ENCODE results near the gene CD4. TPM values are rescaled to one million over a fixed set of nuclear protein-coding genes. Genes with fewer than 3 reads are reported as not detected.

Gene CD4
- total and polyA plus RNA-seq, 10 of the 15 experiments (the other 5 are each of a cell fraction or from before 2014, with no cell fraction given), result 0.24 to 1.6 (median 0.69) TPM

DNA sequence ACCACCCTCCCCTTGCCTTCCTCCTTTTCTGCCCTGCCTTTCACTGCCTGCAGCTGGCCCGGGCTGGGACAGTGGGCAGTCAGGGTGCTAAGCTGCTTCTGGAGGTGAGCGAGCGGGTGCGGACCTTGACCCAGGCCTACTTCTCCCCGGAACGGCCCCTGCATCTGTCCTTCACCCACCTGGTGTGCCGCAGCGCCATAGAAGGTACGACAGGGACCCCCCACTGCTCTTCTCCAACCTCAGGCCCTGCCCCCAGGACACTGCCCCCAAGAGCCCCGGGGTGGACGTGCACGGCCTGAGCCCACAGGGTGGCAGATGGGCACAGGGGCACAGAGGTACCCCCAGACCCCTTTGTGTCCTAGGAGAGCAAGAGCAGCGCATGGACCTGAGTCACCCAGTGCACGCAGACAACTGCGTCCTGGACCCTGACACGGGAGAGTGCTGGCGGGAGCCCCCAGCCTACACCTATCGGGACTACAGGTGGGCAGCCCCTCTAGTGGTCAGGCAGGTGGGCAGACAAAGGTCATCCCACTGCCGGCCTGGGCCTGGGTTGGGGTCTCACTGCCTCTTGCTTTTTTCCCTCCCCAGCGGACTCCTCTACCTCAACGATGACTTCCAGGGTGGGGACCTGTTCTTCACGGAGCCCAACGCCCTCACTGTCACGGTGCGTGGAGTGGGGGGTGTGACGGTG, 48.2 kb downstream of the CD4 start:
- Histone ChIP-seq H3K79me2 (ENCODE audit: control insufficient read depth, insufficient read depth, low read length) (no peaks in the 10 kb centered on the region), H3K27ac (ENCODE audit: control insufficient read depth, insufficient read depth) (no peak overlapping the region), H3K9ac (ENCODE audit: control insufficient read depth, insufficient read depth, low read length) (no peak overlapping the region), H4K20me1 (ENCODE audit: control insufficient read depth, insufficient read depth) (no peaks in the 10 kb centered on the region), H2AFZ (ENCODE audit: control insufficient read depth, low read depth, low read length) (no peak overlapping the region), H3K4me2 (ENCODE audit: control insufficient read depth, insufficient read depth) (no peak overlapping the region), H3K4me3 (no peak overlapping the region), H3K4me1 (ENCODE audit: control insufficient read depth, insufficient read depth, low read length) (peaks cover 10% of the 10 kb centered on the region), H3K27me3 (replicated peaks in 1 of 2; ENCODE audit: control insufficient read depth in 2 of 2, insufficient read depth in 2 of 2, low read length in 1 of 2) (no peaks in the 10 kb centered on the region), H3K9me3 (replicated peaks; ENCODE audit: control insufficient read depth, insufficient read depth, low read length) (no peaks in the 10 kb centered on the region), H3K36me3 (ENCODE audit: control insufficient read depth in 2 of 2, insufficient read depth in 2 of 2, low read length in 1 of 2) (no peaks in the 10 kb centered on the region)
- DNase-seq (ENCODE audit: low read depth, low spot score), result no peak
- 76% methylated on average over 26 of the region's 26 CpGs for WGBS (ENCODE audit: insufficient coverage, insufficient replicate concordance, low lambda C conversion rate, missing lambda C conversion rate)
- ChIA-PET SMC1A (ENCODE audit: uncharacterized antibody, unreplicated experiment) (interaction anchor here (1.1 to 5.8 kb wide), 2 partner anchors 11 to 84 kb away, joined by 3 to 35 read pairs; partner anchors contain the start of gene MLF2), CTCF (interaction anchor here (1.1 to 6.8 kb wide), 3 partner anchors 11 to 84 kb away, joined by 4 to 72 read pairs (median 43); partner anchors contain the start of genes CDCA3, MLF2 and USP5), RAD21 (ENCODE audit: unreplicated experiment) (interaction anchor here (1.1 kb wide), 1 partner anchor 54 kb away, joined by 3 read pairs; no protein-coding TSS in a partner anchor), POLR2A (interaction anchor here (0.6 to 1.7 kb wide), 3 partner anchors 11 to 225 kb away, joined by 4 to 9 read pairs (median 5); no protein-coding TSS in a partner anchor)
- BruUV-seq (replicated peaks), result no TSS peak
- FAIRE-seq, result no peak
- intact Hi-C loops (cut with micrococcal nuclease; ENCODE audit: unreplicated experiment), result no loop called here
- no peak for ATAC-seq
- in situ Hi-C loops (cut with MboI), result no loop called here
- TF ChIP-seq, protein P1, sequence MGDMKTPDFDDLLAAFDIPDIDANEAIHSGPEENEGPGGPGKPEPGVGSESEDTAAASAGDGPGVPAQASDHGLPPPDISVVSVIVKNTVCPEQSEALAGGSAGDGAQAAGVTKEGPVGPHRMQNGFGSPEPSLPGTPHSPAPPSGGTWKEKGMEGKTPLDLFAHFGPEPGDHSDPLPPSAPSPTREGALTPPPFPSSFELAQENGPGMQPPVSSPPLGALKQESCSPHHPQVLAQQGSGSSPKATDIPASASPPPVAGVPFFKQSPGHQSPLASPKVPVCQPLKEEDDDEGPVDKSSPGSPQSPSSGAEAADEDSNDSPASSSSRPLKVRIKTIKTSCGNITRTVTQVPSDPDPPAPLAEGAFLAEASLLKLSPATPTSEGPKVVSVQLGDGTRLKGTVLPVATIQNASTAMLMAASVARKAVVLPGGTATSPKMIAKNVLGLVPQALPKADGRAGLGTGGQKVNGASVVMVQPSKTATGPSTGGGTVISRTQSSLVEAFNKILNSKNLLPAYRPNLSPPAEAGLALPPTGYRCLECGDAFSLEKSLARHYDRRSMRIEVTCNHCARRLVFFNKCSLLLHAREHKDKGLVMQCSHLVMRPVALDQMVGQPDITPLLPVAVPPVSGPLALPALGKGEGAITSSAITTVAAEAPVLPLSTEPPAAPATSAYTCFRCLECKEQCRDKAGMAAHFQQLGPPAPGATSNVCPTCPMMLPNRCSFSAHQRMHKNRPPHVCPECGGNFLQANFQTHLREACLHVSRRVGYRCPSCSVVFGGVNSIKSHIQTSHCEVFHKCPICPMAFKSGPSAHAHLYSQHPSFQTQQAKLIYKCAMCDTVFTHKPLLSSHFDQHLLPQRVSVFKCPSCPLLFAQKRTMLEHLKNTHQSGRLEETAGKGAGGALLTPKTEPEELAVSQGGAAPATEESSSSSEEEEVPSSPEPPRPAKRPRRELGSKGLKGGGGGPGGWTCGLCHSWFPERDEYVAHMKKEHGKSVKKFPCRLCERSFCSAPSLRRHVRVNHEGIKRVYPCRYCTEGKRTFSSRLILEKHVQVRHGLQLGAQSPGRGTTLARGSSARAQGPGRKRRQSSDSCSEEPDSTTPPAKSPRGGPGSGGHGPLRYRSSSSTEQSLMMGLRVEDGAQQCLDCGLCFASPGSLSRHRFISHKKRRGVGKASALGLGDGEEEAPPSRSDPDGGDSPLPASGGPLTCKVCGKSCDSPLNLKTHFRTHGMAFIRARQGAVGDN (IDR thresholded peaks at IDR 0.05), result no peak
- TF ChIP-seq HDGF (IDR thresholded peaks at IDR 0.05) (no peak), POU2F2 (IDR thresholded peaks at IDR 0.05; ENCODE audit: borderline replicate concordance, low read depth, low read length) (no peak), FOXM1 (IDR thresholded peaks at IDR 0.05; ENCODE audit: low read depth, low read length) (no peak), RUNX3 (IDR thresholded peaks at IDR 0.05; ENCODE audit: low read length) (no peak), KDM1A (IDR thresholded peaks at IDR 0.05; ENCODE audit: borderline replicate concordance) (no peak), ZNF217 (IDR thresholded peaks at IDR 0.05) (no peak), TBL1XR1 (IDR thresholded peaks at IDR 0.05; ENCODE audit: low read depth, low read length) (no peak), CREM (IDR thresholded peaks at IDR 0.05; ENCODE audit: low read depth) (no peak), MEF2B (IDR thresholded peaks at IDR 0.05; ENCODE audit: partially characterized antibody, poor library complexity, severe bottlenecking) (no peak), NFIC (IDR thresholded peaks at IDR 0.05; ENCODE audit: low read depth, low read length) (no peak), NFYB (IDR thresholded peaks at IDR 0.05; ENCODE audit: insufficient read depth, low read depth, low read length) (no peak)
- TF ChIP-seq, protein P2, sequence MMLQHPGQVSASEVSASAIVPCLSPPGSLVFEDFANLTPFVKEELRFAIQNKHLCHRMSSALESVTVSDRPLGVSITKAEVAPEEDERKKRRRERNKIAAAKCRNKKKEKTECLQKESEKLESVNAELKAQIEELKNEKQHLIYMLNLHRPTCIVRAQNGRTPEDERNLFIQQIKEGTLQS (IDR thresholded peaks at IDR 0.05; ENCODE audit: borderline replicate concordance, extremely low read depth, low read depth, low read length), result no peak
- TF ChIP-seq, protein P3, sequence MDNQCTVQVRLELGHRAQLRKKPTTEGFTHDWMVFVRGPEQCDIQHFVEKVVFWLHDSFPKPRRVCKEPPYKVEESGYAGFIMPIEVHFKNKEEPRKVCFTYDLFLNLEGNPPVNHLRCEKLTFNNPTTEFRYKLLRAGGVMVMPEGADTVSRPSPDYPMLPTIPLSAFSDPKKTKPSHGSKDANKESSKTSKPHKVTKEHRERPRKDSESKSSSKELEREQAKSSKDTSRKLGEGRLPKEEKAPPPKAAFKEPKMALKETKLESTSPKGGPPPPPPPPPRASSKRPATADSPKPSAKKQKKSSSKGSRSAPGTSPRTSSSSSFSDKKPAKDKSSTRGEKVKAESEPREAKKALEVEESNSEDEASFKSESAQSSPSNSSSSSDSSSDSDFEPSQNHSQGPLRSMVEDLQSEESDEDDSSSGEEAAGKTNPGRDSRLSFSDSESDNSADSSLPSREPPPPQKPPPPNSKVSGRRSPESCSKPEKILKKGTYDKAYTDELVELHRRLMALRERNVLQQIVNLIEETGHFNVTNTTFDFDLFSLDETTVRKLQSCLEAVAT (IDR thresholded peaks at IDR 0.05), result no peak
- TF ChIP-seq, protein P4, sequence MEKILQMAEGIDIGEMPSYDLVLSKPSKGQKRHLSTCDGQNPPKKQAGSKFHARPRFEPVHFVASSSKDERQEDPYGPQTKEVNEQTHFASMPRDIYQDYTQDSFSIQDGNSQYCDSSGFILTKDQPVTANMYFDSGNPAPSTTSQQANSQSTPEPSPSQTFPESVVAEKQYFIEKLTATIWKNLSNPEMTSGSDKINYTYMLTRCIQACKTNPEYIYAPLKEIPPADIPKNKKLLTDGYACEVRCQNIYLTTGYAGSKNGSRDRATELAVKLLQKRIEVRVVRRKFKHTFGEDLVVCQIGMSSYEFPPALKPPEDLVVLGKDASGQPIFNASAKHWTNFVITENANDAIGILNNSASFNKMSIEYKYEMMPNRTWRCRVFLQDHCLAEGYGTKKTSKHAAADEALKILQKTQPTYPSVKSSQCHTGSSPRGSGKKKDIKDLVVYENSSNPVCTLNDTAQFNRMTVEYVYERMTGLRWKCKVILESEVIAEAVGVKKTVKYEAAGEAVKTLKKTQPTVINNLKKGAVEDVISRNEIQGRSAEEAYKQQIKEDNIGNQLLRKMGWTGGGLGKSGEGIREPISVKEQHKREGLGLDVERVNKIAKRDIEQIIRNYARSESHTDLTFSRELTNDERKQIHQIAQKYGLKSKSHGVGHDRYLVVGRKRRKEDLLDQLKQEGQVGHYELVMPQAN (conservative IDR thresholded peaks at IDR 0.05), result no peak
- TF ChIP-seq, protein P5, sequence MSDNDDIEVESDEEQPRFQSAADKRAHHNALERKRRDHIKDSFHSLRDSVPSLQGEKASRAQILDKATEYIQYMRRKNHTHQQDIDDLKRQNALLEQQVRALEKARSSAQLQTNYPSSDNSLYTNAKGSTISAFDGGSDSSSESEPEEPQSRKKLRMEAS (IDR thresholded peaks at IDR 0.05; ENCODE audit: low read depth, low read length), result no peak

All from GM12878 (cell line).